G401 (cell line): ENCODE results near the gene TMEM45A. TPM values are rescaled to one million over a fixed set of nuclear protein-coding genes. Genes with fewer than 3 reads are reported as not detected.

Source experiments
- DNase-seq: peaks from one replicate; pipeline ENCODE4 v3.0.0-alpha.2; 2015; ENCODE audit warnings: low spot score
- in situ Hi-C: cut with HindIII; loops from 2 replicates; pipeline ENCODE4 v1.10.0; 2016; ENCODE audit warnings: low sequenced_read_pairs, mixed read lengths
- total RNA-seq: library from RNA; depleted of rRNA; stranded (reverse); fragments of >200 nt; shearing (Covaris generic); gene quantifications from 2 replicates; pipeline ENCODE4 v1.2.3, GENCODE V29; 2014

Gene TMEM45A
- total RNA-seq, 1 experiment from 2014 or later, result 2.2 TPM

DNA sequence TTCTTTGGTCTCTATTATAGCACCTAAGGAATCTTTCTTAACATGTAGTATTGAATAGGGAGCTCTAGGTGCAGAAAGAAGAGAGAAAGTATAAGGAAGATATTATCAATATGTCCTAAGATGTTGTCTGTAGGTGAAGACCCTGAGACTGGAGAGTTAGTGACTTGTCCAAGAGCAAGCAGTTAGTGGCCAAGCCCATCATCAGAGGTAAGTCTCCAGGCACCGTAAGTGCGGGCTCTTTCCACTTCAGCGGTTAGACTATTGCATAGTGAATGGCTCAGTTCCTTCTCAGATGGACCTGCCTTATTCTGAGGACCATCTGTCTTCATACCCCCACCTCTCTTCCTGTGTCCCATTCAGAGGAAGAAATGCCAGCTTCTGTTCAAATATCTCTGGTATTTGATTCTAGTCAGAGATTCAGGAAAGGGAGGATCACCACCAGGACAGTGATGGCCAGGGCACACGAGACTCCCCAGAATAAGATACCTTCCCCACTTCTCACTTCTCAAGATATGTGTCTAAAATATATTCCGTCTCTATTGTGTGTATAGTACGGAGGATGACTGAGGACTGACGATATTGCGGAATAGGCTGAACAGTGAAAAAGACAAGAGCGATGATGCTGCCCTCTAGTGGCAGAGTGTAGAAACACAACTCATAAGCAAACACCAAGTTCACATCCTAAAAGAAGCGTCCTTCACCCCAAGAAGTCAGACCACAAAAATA lies 97.9 kb downstream of the TMEM45A start:
- in situ Hi-C loops, result loop anchor here (25.0 kb wide), 2 partner anchors 128 to 253 kb away; partner anchors contain the start of gene NIT2
- DNase-seq, result peak; percentile 81

DNA sequence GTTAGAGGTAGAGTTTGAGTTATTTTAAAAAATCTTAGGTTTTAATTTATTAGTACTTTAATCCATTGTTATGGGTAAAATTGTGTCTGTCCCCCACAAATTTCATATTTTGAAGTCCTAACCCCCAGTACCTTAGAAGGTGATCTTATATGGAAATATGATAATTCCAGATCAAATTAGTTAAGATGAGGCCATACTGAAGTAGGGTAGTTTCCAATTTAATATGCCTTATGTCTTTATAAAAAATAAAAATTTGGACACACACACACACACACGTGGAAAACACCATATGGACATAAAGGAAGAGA lies 98.4 kb downstream of the TMEM45A start:
- in situ Hi-C loops, result loop anchor here (25.0 kb wide), 2 partner anchors 128 to 253 kb away; partner anchors contain the start of gene NIT2
- DNase-seq, result no peak

DNA sequence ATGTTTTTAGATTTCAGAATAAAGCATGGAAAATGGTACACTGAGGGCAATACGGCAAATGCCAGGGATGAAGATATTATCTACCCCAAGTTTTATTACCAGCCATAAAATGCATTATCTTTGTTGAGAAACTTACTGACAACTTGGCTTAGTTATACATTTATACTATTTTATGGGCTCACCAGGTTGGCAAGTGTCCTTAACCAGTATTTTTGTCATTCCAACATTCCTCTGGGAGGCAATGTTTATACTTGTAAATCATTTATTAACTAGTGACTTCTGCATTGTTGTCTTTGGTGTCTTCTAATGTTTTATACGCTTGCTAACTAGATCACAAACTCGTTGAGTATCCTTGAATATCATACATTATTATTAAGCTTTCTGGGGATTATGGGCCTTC lies 99.0 kb downstream of the TMEM45A start:
- DNase-seq, result no peak
- in situ Hi-C loops, result loop anchor here (25.0 kb wide), 2 partner anchors 129 to 254 kb away; partner anchors contain the start of gene NIT2

DNA sequence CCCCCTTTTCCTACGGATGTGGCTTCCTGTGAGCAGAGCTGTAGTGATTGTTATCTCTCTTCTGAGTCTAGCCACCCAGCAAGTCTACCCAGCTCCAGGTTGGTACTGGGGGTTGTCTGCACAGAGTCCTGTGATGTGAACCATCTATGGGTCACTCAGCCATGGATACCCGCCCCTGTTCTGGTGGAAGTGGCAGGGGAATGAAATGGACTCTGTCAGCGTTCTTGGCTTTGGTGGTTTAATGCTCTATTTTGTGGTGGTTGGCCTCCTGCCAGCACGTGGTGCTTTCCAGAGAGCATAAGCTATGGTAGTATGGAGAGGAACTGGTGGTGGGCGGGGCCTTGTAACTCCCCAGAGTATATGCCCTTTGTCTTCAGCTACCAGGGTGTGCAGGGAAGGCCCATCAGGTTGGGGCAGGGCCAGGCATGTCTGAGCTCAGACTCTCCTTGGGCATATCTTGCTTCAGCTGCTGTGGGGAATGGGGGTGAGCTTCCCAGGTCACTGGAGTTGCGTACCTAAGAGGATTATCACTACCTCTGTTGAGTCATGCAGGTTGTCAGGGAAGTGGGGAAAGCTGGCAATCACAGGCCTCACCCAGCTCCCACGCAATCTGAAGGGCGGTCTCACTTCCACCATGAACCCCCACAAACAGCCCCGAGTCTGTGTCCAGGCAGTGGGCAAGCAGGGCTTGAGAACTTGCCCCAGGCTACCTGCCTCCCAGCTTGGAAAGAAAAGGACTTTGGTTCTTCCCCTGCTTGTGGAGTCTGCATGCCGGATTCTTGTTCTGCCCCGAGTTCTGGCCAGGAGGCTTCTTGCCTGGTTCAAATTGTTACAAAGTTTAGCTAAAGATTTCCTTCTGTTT lies 108.0 kb downstream of the TMEM45A start:
- in situ Hi-C loops, result no loop called here
- DNase-seq, result no peak

DNA sequence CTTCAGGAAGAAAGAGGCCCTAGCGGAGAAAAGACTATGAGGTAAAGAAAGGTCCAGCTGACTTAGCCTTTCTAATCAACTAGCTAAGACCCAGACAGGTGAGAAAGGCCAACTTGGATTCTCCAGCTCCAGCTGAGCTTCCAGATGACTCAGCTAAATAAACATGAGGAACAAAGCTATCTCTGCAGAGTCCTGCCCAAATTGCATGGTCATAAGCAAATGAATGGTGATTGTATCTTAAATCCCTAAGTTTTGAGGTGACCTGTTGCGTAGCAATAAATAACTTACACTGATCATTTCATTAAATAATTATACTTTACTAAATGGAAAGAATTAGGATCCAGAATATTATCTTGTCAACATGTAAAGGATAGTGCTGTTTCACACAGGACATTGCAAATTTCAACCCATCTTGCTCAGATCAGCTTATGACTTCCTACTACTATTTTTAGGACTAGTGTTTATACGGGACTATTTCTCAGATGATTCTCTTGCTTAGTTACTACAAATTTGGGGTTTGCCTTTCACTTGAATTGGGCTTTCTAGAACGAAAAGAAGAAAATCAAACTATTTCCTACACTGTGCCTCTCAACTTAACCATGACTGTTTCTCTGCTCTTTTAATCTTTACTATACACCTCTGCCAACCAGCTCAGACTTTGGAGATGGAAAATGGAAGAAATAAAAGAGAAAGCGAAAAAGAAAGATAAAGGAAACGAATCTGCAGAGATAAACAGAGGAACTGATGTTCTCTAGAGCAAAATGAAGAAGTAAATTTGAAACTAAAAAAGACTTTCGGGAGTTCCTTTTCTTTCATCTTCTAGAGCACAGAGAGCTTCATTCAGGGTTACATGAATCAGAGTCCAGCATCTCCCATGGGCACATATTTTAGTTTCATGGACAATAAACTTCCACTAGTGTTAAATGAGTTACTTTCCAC lies 110.4 kb downstream of the TMEM45A start:
- in situ Hi-C loops, result no loop called here
- no peak for DNase-seq

DNA sequence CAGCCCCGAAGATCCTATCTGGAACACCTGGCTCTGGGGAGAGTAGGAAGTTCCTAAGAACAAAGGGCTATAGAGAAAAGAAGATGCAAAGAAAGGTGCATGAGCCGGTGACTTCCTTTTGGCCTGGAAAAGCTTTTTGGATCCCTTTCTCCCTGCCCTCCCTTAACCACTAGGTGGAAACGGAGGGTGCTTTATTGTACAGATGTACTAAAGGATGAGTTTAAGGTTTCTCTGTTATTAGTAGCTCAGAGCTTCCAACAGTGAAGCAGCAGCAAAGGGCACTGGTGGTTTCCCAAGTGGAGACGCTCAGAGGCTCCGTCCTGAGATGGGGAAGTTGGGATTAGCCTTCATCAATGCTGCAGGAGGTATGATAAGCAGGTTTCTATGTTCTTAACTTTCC lies 111.0 kb downstream of the TMEM45A start:
- in situ Hi-C loops, result no loop called here
- no peak for DNase-seq

DNA sequence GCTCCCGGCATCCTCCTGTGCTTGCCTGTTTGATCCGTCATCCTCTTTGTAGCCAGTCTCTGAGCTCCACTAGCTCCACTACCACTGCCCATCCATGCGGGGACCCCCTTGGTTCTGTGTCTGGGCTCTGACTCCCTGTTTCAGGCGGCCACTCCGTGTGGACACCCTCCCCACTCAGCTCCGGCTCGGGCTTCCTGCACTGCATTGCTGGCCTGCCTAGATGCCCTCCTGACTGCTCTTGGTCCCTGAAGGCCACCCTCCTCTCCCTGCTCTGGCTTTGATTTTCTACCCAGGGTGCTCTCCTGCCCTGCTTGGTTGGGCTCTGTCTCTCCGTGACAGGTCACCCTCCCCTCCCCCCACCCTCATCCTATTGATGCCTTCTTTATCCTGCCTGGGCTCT lies 112.9 kb downstream of the TMEM45A start:
- no peak for DNase-seq
- in situ Hi-C loops, result no loop called here

DNA sequence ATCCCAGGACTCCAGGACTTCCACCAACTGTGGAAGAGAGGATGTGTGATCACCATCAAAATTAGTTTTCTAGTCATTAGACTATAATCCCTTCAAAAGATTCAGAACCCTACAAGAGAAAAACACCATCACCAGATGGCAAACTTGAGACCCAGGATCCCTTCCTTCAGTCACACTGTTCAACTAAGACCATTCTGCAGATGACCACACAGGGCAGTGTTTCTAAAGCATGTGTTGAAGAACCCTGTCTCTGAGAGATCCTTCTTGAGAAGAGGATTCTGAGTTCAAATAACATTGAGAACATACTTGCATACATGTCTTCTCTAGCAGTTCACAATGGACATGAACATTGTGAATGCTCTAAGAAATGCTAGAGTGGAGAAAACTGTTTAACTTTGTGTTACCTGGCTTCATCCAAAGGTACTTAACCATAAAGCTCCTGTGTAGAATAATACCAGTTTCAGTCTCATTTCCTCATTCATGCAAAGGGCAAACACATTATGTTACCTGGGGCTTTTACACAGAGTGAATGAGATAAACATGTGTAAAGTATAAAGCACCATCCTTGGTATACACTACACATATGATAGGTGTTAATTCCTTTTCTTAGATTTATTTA lies 114.6 kb downstream of the TMEM45A start:
- no peak for DNase-seq
- in situ Hi-C loops, result no loop called here

DNA sequence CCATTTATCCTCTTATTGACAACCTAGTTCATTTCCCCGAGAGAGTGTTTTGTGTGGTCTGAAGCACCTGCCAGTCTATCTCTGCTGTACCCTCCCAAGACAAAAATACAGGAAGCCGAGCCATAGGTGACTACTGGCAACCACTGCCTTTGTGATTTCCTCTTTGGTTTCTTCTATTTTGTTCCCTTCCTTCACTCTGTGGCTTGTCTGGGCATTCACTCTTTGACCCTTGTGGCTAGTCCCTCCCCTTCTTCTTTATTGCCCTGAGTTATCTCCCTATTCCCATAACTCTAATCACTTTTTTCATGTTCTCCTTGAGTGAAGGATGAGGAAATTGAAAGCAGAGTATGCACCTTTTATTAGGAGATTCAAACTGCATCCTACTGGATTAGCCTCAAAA lies 116.9 kb downstream of the TMEM45A start, which contains the start of gene ADGRG7:
ADGRG7 (plus strand) TSS at position 297 of the 400 bp plus-strand sequence. CDS start 256 bp downstream, outside the sequence.
- in situ Hi-C loops, result no loop called here
- no peak for DNase-seq

DNA sequence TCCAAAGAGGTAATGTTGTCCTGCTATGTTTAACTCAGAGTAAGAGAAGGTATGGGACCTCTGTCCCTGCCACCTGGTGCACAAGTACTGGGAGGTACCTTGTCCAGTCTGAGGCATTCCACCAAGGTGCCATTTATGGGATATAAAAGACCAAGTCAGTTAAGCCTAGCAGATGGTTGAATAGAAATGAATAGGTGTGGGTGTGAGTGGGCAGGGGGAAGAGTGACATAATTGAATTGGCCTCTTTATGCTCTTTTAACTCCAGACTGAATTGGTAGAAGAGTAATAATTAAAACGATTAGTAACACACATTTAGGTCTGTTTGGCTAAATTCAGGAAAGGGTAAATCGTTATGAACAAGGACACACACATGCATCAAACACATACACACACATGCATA lies 117.5 kb downstream of the TMEM45A start:
- in situ Hi-C loops, result no loop called here
- DNase-seq, result no peak

DNA sequence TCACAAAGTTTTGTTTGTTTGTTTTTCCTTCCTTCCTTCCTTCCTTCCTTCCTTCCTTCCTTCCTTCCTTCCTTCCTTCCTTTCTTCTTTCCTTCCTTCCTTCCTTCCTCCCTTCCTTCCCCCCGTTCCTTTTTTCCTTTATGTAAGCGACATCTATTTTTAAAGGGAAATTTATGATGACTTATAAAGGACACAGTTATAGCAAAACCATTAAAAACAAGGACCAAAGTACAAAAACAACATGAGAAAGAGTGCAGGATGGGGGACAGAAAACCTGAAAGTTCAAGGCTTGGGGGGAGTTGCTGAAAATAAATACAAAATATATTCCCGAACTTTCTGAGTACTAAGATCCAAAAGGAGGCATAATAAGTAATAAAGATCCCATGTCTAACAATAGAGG lies 118.8 kb downstream of the TMEM45A start:
- no peak for DNase-seq
- in situ Hi-C loops, result no loop called here

DNA sequence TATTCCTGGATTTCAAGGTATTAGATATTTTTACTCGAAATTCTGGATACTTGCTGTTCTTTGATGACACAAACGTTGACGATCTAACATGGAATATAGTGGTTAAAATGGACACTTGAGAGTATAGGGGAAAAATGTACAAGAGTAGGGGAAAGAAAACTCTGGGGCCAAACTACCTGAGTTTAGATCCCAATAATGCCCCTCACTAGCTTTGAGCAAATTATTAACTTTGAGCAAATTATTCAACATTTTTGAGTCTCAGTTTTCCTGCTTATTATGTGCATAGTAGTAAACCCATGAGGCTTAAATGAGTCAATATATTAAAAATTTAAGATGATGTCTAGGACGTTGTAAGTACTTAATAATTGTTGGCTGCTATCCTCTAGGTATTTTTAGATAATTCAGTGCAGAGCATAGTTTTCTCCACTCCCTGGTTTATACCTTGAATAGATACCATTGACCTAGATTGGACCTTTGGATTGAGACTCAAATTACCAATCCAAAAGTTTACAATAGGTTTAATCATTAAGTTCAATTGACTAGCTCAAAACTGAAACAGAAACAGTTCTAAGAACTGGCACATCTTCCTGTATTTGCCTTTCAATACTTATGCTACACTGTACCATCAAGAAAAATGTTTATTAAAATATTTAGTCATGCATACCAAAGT lies 121.4 kb downstream of the TMEM45A start:
- in situ Hi-C loops, result no loop called here
- DNase-seq, result no peak

DNA sequence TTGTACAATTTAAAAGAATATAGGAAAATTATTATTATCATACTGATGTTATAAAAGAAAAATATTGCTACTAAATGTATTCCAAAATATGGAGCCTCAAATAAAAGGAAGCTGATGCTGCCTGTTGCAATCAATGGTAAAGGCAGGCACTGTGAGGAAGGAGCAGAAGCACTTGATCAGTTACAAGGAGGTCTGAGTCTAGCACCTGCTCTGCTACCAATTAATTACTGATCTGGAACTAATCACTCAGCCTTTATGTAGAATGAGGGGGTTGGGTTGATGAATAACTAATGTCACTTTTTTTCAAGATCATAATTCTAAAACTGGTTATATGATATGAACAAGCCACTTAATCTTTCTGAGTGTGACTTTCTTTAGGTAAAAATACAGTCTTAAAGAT lies 122.5 kb downstream of the TMEM45A start:
- no peak for DNase-seq
- in situ Hi-C loops, result no loop called here

DNA sequence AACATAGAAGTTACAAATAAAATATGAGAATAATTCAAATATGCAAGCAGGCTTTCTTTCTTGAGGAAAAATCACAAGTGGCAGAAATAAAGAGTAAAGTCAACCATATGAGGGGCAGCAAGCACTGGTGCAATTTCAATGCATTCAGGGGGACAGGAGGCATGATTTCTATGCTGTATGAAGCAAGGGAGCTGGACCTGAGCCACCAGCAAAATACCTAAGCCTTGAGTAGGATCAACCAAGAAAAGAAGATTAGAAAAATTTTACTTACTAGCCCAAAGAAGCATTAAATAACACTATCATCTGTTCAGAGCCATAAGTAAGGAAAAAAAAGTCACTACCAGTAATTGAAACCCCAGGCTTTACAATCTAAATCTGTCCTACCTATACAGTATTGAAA lies 123.3 kb downstream of the TMEM45A start:
- no peak for DNase-seq
- in situ Hi-C loops, result no loop called here

DNA sequence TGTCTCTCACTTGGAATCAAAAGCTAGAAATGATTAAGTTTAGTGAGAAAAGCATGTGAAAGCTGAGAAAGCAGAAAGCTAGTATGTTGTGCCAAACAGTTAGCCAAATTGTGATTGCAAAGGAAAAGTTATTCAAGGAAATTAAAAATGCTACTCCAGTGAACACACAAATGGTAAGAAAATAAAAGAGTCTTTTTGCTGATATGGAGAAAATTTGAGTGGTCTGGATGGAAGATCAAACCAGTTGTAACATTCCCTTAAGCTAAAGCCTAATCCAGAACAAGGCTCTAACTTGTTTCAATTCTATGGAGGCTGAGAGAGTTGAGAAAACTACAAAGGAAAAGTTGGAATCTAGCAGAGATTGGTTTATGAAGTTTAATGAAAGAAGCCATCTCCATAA lies 128.8 kb downstream of the TMEM45A start:
- no peak for DNase-seq
- in situ Hi-C loops, result no loop called here
